LoVo (cell line): ENCODE results near the gene XPO1.
"Not testable (repeated sequence)": the region's sequence is repeated elsewhere in the genome, so short reads cannot be mapped to it uniquely, and the experiment has no call there.

Source experiments
- DNase-seq: peaks from one replicate; pipeline ENCODE4 v3.0.0-alpha.2; 2016; ENCODE audit warnings: low spot score

The XPO1 gene

GRCh38 chr2:61536180-61536571 lies 2.0 kb downstream of the XPO1 start:
- DNase-seq = no peak

DNA sequence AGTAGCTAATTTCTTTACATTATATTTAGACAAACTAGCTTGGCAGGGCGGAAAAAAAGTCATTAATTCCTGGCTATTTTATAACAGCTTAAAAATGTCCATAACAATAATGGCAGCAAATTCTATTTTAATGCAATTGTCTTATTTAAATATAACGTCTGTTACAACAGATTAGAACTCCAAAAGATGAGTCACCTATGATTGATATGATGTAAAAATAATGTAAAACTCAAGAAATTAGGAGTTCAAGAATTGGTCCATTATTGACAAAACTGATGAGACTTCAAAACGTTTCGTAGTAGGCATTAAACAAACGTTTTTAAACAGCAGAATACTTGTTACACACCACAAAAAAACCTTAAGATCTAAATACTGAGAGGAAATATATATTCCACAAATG lies 2.7 kb downstream of the XPO1 start:
- no peak for DNase-seq

DNA sequence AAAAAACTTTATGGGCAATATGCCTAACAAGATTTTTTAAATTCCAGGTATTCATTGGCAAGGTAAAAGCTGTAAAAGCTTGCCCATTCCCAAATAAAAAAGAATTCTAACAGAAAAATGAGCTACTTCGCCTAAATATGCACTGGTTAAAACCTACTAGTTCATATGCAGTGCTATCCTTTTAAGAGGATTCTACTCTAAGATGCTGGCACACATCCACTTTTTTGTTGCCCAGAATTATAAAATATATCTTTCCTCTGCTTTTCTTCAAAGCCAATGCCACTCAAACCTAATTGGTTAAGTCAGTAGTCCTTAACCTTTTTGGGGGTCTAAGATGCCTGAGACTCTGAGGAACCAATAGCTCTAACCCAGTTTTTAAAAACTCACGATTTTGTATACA lies 3.2 kb downstream of the XPO1 start:
- no peak for DNase-seq

- DNase-seq = no peak
Measured at GRCh38 chr2:61530749-61531148, 7.4 kb downstream of the XPO1 start.

- DNase-seq = no peak
Measured at GRCh38 chr2:61529944-61530735, 8.0 kb downstream of the XPO1 start.

DNA sequence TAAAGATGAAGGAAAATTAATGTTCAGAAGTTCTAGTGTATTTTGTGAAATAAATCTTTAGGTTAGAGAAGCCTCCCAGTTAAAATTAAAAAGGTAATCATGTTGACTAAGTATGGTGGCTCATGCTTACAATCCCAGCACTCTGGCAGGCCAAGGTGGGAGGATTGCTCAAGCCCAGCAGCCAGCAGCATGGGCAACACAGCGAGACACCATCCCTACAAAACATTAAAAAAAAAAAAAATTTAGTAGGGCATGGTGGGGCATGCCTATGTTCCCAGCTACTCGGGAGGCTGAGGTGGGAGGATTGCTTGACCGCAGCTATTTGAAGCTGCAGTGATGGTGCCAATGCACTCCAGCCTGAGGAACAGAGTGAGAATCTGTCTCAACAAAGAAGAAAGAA lies 17.9 kb downstream of the XPO1 start:
- DNase-seq = no peak

- DNase-seq = no peak
Measured at GRCh38 chr2:61512768-61513398, 25.3 kb downstream of the XPO1 start.

DNA sequence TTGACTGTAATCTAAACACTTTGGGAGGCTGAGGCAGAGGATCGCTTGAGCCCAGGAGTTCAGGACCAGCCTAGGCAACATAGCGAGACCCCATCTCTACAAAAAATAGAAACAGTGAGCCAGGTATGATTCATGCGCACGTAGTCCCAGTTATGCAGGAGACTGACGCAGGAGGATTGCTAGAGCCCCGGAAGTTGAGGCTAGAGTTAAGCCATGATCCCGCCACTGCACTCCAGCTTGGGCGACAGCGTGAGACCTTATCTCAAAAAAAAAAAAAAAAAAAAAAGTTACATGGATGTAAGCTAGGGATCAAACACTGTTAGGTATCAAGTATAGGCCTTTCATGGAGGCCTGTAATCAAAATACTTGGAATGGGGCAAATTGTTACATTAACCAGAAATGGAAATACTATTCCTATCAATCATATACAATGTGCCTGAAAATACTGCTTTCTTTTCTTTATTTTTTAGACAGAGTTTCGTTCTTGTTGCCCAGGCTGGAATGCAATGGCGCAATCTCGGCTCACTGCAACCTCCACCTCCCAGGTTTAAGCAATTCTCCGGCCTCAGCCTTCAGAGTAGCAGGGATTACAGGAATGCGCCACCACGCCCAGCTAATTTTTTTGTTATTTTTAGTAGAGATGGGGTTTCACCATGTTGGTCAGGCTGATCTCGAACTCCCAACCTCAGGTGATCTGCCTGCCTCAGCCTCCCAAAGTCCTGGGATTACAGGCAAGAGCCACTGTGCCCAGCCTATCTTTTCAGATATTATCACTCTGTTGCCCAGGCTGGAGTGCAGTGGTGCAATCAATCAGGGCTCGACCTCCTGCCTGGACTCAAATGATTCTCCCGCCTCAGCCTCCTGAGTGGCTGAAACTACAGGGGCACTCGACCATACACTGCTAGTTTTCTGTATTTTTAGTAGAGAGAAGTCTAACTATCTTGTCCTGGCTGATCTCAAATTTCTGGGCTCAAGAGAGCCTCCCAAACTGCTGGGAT lies 27.2 kb downstream of the XPO1 start:
- no peak for DNase-seq

DNA sequence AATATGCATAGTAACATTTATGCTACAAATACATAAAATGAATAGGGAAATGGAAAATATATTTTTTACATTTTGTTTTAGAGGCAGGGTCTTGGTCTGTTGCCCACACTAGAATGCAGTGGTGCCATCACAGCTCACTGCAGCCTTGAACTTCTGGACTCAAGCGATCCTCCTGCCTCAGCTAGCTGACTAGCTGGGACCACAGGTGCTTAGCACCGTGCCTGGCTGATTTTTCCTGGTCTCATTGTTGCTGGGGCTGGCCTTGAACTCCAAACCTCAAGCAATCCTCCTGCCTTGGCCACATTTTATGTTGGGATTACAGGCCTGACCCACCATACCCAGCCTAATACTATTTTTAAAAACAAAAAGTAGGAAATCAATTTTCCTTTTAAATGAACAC lies 33.2 kb downstream of the XPO1 start:
- no peak for DNase-seq

DNA sequence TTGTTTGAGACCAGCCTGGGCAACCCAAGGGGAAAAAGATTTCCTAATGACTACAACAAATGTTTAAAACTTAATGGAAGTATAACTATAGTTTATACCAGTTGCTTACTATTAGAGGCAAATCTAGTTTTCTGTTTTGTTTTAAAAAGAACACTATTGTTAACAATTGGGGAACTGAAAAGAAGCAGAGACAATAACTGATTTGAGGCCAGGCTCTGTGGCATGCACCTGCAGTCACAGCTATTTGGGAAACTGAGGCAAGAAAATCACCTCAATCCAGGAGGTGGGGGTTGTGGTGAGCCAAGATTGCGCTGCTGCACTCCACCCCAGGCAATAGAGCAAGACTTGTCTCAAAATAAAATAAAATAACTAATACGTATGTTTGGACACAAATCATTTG lies 39.1 kb downstream of the XPO1 start:
- DNase-seq = no peak

GRCh38 chr2:61493523-61493942 lies 44.6 kb downstream of the XPO1 start:
- no peak for DNase-seq

- DNase-seq = no peak
Measured at GRCh38 chr2:61492476-61492875, 45.7 kb downstream of the XPO1 start.

- DNase-seq = no peak
Measured at GRCh38 chr2:61485281-61485680, 52.9 kb downstream of the XPO1 start.

DNA sequence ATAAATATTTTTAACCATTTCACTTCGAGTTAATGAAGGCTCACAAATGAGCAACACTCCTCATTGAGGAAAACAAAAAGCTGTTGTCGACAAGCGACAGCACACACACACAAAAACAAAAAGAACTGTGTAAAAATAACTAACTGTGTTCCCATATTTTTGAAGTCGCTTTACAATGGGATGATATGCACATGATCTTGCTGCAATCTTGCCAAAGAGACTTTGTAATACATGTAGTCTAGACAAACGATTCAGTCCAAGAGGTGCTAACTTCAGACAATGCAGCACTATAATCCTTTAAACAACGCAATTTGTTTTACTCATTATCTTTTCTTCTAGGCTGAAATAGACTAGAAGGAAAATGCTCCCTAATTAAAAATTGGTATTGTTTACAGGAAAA lies 60.1 kb downstream of the XPO1 start:
- no peak for DNase-seq

- DNase-seq = not testable (repeated sequence)
Measured at GRCh38 chr2:61476929-61477589, 61.1 kb downstream of the XPO1 start.

DNA sequence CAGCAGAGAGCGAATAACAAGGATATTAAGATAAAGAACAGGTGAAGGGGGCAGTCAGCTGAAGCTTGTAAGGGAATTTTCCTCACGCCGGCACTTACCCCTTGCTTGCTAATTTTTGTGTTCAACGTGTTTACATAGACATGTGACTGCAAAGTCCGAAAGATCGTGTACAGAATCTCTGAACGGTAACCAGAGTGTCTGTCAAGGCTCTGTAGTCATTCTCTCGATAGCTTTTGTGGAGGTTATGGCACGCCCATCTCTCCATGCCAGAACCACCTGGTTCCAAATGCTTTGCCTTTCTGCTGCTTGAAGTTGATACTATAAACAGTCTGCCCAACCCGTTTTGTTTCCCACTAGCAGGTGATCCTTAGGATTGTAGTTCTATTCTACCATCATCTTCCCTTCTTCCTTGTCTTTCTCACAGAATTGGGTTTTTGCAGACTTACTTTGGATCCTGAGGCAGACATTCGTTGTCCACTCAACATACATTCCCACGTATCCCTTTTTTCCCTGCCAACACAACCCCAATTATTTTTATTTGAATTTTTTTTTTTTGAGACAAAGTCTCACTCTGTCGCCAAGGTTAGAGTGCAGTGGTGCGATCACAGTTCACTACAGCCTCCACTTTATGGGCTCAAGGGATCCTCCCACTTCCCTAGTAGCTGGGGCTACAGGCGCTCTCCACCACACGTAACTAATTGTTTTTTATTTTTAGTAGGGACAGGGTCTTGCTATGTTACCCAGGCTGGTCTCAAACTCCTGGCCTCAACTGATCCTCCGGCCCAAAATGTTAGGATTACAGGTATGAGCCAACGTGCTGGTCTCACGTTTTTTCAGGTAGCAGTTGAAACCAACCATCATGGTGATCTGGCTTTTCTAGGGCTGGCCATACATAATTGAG lies 66.0 kb downstream of the XPO1 start:
- DNase-seq = peak; percentile 27

- DNase-seq = peak; percentile 93
Measured at GRCh38 chr2:61470965-61471904, 66.9 kb downstream of the XPO1 start, which contains the start of gene USP34. Gene USP34, minus strand, starts transcription at chr2:61471087. Its CDS starts 395 bp downstream, at chr2:61470692.

DNA sequence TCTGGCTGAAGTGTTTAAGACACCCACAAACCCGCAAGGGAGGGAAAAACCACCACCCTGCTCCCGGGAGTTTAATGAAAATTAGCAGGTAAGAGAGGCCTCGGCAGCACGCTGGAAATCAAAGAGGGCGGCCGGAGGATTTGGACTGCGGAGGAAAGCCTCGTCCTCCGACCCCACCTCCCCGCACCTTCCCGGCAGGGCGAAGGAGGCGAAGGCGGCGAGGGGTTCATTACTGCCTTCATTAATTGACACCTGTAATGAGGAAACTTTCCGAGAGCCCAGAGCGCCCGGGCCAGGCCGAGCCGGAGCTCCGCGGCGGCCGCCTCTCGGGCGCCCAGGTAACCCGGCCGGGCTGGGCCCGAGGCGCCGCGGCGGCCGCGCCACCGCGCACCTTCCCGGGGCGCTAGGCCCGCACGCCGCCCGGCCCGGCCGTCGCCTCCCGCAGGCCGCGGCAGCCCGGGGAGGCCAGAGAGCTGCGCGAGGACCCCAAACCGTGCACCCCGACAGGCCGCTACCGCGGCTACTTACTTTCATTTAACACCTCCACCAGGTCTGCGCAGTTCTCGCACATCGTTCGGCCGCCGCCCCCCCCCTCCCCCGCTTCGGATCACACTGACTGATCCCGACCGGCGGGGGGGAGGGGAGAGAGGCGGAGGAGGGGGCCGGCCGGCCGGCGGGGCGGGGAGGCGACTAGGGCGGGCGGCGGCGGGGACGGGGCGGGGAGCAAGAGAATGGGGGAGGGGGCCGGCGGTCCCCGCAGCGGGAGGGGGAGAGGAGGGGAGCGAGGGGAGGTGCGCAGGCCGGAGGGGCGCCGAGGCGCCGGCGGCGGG lies 67.8 kb downstream of the XPO1 start:
- DNase-seq = peak; percentile 68
